Thymus (tissue), 14 donors: ENCODE measurements around the gene BSPRY. TPM values are rescaled to one million over a fixed set of nuclear protein-coding genes. Genes with fewer than 3 reads are reported as not detected.

Source experiments
- DNase-seq, 9 donors: peaks; one replicate each; pipeline ENCODE4 v3.0.0-alpha.2; 2013; ENCODE audit warnings: low spot score in 9 of 9, low read depth in 6 of 9, missing footprints in 1 of 9
- H3K27ac ChIP-seq, 2 donors: one replicate each; pipeline ENCODE4 v1.5.1; 2013; ENCODE audit warnings: control low read depth in 1 of 2, low read depth in 1 of 2, low read length in 1 of 2, mild to moderate bottlenecking in 1 of 2, moderate library complexity in 1 of 2
- H3K27me3 ChIP-seq, 2 donors: one replicate each; pipeline ENCODE4 v1.5.1; 2013; ENCODE audit warnings: low read length in 1 of 2; ENCODE audit not compliant: control insufficient read depth in 2 of 2, insufficient read depth in 1 of 2
- H3K36me3 ChIP-seq, 2 donors: one replicate each; pipeline ENCODE4 v1.5.1; 2013; ENCODE audit warnings: low read length in 1 of 2, mild to moderate bottlenecking in 1 of 2, moderate library complexity in 1 of 2; ENCODE audit not compliant: control insufficient read depth in 2 of 2, insufficient read depth in 2 of 2
- H3K4me1 ChIP-seq, 2 donors: one replicate each; pipeline ENCODE4 v1.5.1; 2013; ENCODE audit warnings: low read length in 2 of 2; ENCODE audit not compliant: control insufficient read depth in 2 of 2, insufficient read depth in 2 of 2
- H3K4me3 ChIP-seq, 2 donors: one replicate each; pipeline ENCODE4 v1.5.1; 2013; ENCODE audit warnings: low read length in 2 of 2, control low read depth in 1 of 2, mild to moderate bottlenecking in 1 of 2
- H3K9me3 ChIP-seq, 2 donors: one replicate each; pipeline ENCODE4 v1.5.1; 2013; ENCODE audit warnings: low read length in 1 of 2, mild to moderate bottlenecking in 1 of 2; ENCODE audit not compliant: control insufficient read depth in 2 of 2, insufficient read depth in 1 of 2
- WGBS: extraction: QIAGEN DNeasy Blood & Tissue Kit; methylation state at CpG from one replicate; pipeline ENCODE4 v1.1.7; 2013; 5-methylcytosine and 5-hydroxymethylcytosine counted together
- long read RNA-seq, 10 donors: transcript quantifications; one replicate each; lab custom pipeline, GENCODE V29; 2026
- polyA plus RNA-seq: library from polyadenylated mRNA; stranded (reverse); fragments of 200-250 nt; gene quantifications from one replicate; pipeline ENCODE4 v1.2.3, GENCODE V29; 2013
- total RNA-seq: library from RNA; stranded (reverse); fragments of 120-200 nt; gene quantifications from one replicate; pipeline ENCODE4 v1.2.4, GENCODE V29; 2013
- donor health status: healthy.

BSPRY gene
- total RNA-seq (2.3 TPM), polyA plus RNA-seq (6.1 TPM)
- long read RNA-seq, donor 1 = 0 reads
- long read RNA-seq, donor 2 = 0 reads
- long read RNA-seq, donor 3 = 0 reads
- long read RNA-seq, donor 4, partial matches to known transcripts = 0 of 1 reads
- long read RNA-seq, donor 4, other reads (novel, unspliced or antisense) = 0 of 1 reads
- long read RNA-seq, donor 5, partial matches to known transcripts = 0 of 2 reads
- long read RNA-seq, donor 5, other reads (novel, unspliced or antisense) = 0 of 2 reads
- long read RNA-seq, donor 6 = 0 reads
- long read RNA-seq, donor 7, partial matches to known transcripts = 0 of 1 reads
- long read RNA-seq, donor 7, other reads (novel, unspliced or antisense) = 0 of 1 reads
- long read RNA-seq, donor 8, partial matches to known transcripts = 0 of 1 reads
- long read RNA-seq, donor 8, other reads (novel, unspliced or antisense) = 0 of 1 reads
- long read RNA-seq, donor 9, partial matches to known transcripts = 0 of 2 reads
- long read RNA-seq, donor 9, other reads (novel, unspliced or antisense) = 0 of 2 reads
- long read RNA-seq, donor 10 = 0 reads

- no peak within 1 kb of the TSS for H3K27ac ChIP-seq
These were observed at the start of gene BSPRY for GRCh38 chr9:113349445-113350094. Gene BSPRY, plus strand, starts transcription at chr9:113349541. Its CDS starts 39 bp downstream, at chr9:113349580.

GRCh38 chr9:113299800-113300292 lies 49.5 kb upstream of the BSPRY start:
- no peak overlapping the region for H3K27ac ChIP-seq
- no peaks in the 10 kb centered on the region for H3K27me3 ChIP-seq
- peak in 1 of 9 donors; percentile 8 for DNase-seq
- no peaks in the 10 kb centered on the region for H3K9me3 ChIP-seq
- H3K4me1 ChIP-seq = no peaks in the 10 kb centered on the region
- WGBS = 52% methylated on average over 8 of the region's 8 CpGs
- peaks cover 0 to 2% of the 10 kb centered on the region in 2 donors for H3K36me3 ChIP-seq
- no peak overlapping the region for H3K4me3 ChIP-seq

More at GRCh38 chr9:113349445-113350094, at the start of gene BSPRY:
- under 1% methylated on average over 71 of the region's 71 CpGs for WGBS
- Histone ChIP-seq H3K9me3 (no peaks in the 10 kb centered on the region), H3K4me1 (peaks cover 6 to 22% of the 10 kb centered on the region in 2 donors), H3K36me3 (no peaks in the 10 kb centered on the region), H3K27me3 (peaks cover 4 to 26% of the 10 kb centered on the region in 2 donors), H3K4me3 (peak within 1 kb of the TSS; percentile 14 to 67)
- DNase-seq = peak in 3 of 9 donors; percentile 24 to 46 (median 42)

- H3K36me3 ChIP-seq = no peaks in the 10 kb centered on the region
- H3K4me1 ChIP-seq = no peaks in the 10 kb centered on the region
- H3K9me3 ChIP-seq = no peaks in the 10 kb centered on the region
- no peaks in the 10 kb centered on the region for H3K27me3 ChIP-seq
- H3K4me3 ChIP-seq = no peak overlapping the region
- H3K27ac ChIP-seq = no peak overlapping the region
- DNase-seq = no peak
- 96% methylated on average over 8 of the region's 8 CpGs for WGBS
These were observed 47.8 kb upstream of the BSPRY start for GRCh38 chr9:113301548-113301947.

- H3K27me3 ChIP-seq = no peaks in the 10 kb centered on the region
- H3K4me3 ChIP-seq = no peak within 1 kb of the TSS
- no peaks in the 10 kb centered on the region for H3K4me1 ChIP-seq
- WGBS = 91% methylated on average over 25 of the region's 25 CpGs
- H3K9me3 ChIP-seq = no peaks in the 10 kb centered on the region
- no peak within 1 kb of the TSS for H3K27ac ChIP-seq
- DNase-seq = no peak
- H3K36me3 ChIP-seq = no peaks in the 10 kb centered on the region
These were observed 46.4 kb upstream of the BSPRY start, which contains the start of gene RNF183 for GRCh38 chr9:113302792-113303418. Gene RNF183, minus strand, starts transcription at chr9:113303376. Its CDS starts 5,192 bp downstream, at chr9:113298184.

GRCh38 chr9:113306566-113306965 lies 42.8 kb upstream of the BSPRY start:
- H3K27ac ChIP-seq = no peak overlapping the region
- H3K27me3 ChIP-seq = no peaks in the 10 kb centered on the region
- H3K4me3 ChIP-seq = no peak overlapping the region
- no peaks in the 10 kb centered on the region for H3K4me1 ChIP-seq
- no peaks in the 10 kb centered on the region for H3K9me3 ChIP-seq
- DNase-seq = no peak
- 100% methylated on average over 1 of the region's 1 CpG for WGBS
- no peaks in the 10 kb centered on the region for H3K36me3 ChIP-seq

GRCh38 chr9:113307396-113307975 lies 41.9 kb upstream of the BSPRY start:
- Histone ChIP-seq H3K4me3 (no peak overlapping the region), H3K27me3 (no peaks in the 10 kb centered on the region), H3K4me1 (no peaks in the 10 kb centered on the region), H3K36me3 (no peaks in the 10 kb centered on the region), H3K9me3 (no peaks in the 10 kb centered on the region), H3K27ac (no peak overlapping the region)
- 88% methylated on average over 8 of the region's 8 CpGs for WGBS
- DNase-seq = no peak

- Histone ChIP-seq H3K36me3 (no peaks in the 10 kb centered on the region), H3K4me3 (no peak overlapping the region), H3K4me1 (no peaks in the 10 kb centered on the region), H3K27me3 (no peaks in the 10 kb centered on the region), H3K27ac (no peak overlapping the region), H3K9me3 (no peaks in the 10 kb centered on the region)
- WGBS = 14% methylated on average over 2 of the region's 2 CpGs
- peak in 5 of 9 donors; percentile 3 to 46 (median 22) for DNase-seq
These were observed 40.0 kb upstream of the BSPRY start for GRCh38 chr9:113309204-113309813.

GRCh38 chr9:113310538-113310937 lies 38.8 kb upstream of the BSPRY start:
- no peaks in the 10 kb centered on the region for H3K9me3 ChIP-seq
- no peaks in the 10 kb centered on the region for H3K4me1 ChIP-seq
- DNase-seq = no peak
- H3K27me3 ChIP-seq = no peaks in the 10 kb centered on the region
- H3K27ac ChIP-seq = no peak overlapping the region
- no peak overlapping the region for H3K4me3 ChIP-seq
- WGBS = 97% methylated on average over 3 of the region's 3 CpGs
- no peaks in the 10 kb centered on the region for H3K36me3 ChIP-seq
